GM10266 (cell line): ENCODE measurements around the gene ECSIT.
A peak's percentile ranks its signal among the peaks of the same experiment; 100 is the strongest.

ENCODE experiments used
- DNase-seq: peaks from one replicate; pipeline ENCODE4 v3.0.0; 2012; ENCODE audit errors: extremely low spot score
- CTCF ChIP-seq: IDR thresholded peaks from 2 replicates; pipeline ENCODE4 v1.5.1; 2012; ENCODE audit warnings: mild to moderate bottlenecking, low read depth; ENCODE audit not compliant: control insufficient read depth, insufficient read depth; ENCODE audit errors: missing control alignments

Gene ECSIT

GRCh38 chr19:11547929-11548700, 19.2 kb upstream of the ECSIT start:
- TF ChIP-seq CTCF = no peak
- DNase-seq = no peak

- DNase-seq = peak; percentile 39
- TF ChIP-seq CTCF = no peak
Measured at GRCh38 chr19:11541238-11541637, 12.3 kb upstream of the ECSIT start.

GRCh38 chr19:11540645-11541044, 11.7 kb upstream of the ECSIT start:
- TF ChIP-seq CTCF = no peak
- DNase-seq = no peak

GRCh38 chr19:11539495-11540365, 10.8 kb upstream of the ECSIT start:
- DNase-seq = peak; percentile 54

GRCh38 chr19:11538232-11539036, 9.5 kb upstream of the ECSIT start, which contains the start of gene CNN1:
TSS of gene CNN1 (plus strand) at chr19:11538851. CDS start at chr19:11538928, 77 bp downstream.
- TF ChIP-seq CTCF = no peak
- DNase-seq = peak; percentile 59

More at GRCh38 chr19:11539495-11540365, 10.8 kb upstream of the ECSIT start:
- TF ChIP-seq CTCF = no peak

- DNase-seq = peak; percentile 97
- TF ChIP-seq CTCF = peak; percentile 89
Measured at GRCh38 chr19:11535792-11536595, 7.1 kb upstream of the ECSIT start.
